ENCODE results near the gene BTBD2.

Gene BTBD2

GRCh38 chr19:2015608-2015950 is at the start of gene BTBD2:
Gene BTBD2 (minus strand): TSS chr19:2015714. CDS start chr19:2015703, 11 bp downstream.
- peak; percentile 82 for DNase-seq

GRCh38 chr19:2064788-2065524 is 49.4 kb upstream of the BTBD2 start:
- no peak for DNase-seq

- no peak for DNase-seq
Observed at GRCh38 chr19:2064395-2064787, 48.9 kb upstream of the BTBD2 start.

GRCh38 chr19:2063824-2064223 is 48.3 kb upstream of the BTBD2 start:
- DNase-seq = no peak

GRCh38 chr19:2062770-2063169 is 47.3 kb upstream of the BTBD2 start:
- no peak for DNase-seq

- no peak for DNase-seq
Observed at GRCh38 chr19:2062389-2062729, 46.8 kb upstream of the BTBD2 start.

- DNase-seq = peak; percentile 100
Observed at GRCh38 chr19:2061495-2062388, 46.2 kb upstream of the BTBD2 start.

GRCh38 chr19:2060884-2061494 is 45.5 kb upstream of the BTBD2 start:
- no peak for DNase-seq

GRCh38 chr19:2059422-2060201 is 44.1 kb upstream of the BTBD2 start:
- DNase-seq = no peak

GRCh38 chr19:2058570-2059421 is 43.3 kb upstream of the BTBD2 start:
- no peak for DNase-seq

GRCh38 chr19:2057484-2058469 is 42.3 kb upstream of the BTBD2 start:
- DNase-seq = no peak

GRCh38 chr19:2056837-2057192 is 41.3 kb upstream of the BTBD2 start:
- DNase-seq = no peak

GRCh38 chr19:2055931-2056836 is 40.7 kb upstream of the BTBD2 start:
- DNase-seq = peak; percentile 72

- no peak for DNase-seq
Observed at GRCh38 chr19:2054763-2055162, 39.2 kb upstream of the BTBD2 start.

- DNase-seq = no peak
Observed at GRCh38 chr19:2053601-2054389, 38.3 kb upstream of the BTBD2 start.

GRCh38 chr19:2051773-2052704 is 36.5 kb upstream of the BTBD2 start:
- no peak for DNase-seq

GRCh38 chr19:2050991-2051772 is 35.7 kb upstream of the BTBD2 start, which contains the start of gene MKNK2:
Gene MKNK2 (minus strand): TSS chr19:2051244. CDS start chr19:2050851, 393 bp downstream.
- DNase-seq = peak; percentile 97

Measured in right forelimb (tissue), 1 donor.